Astrocyte (in vitro differentiated cells and primary cell): Measurements from ENCODE around the gene DFFB.

Experiments
- EZH2 ChIP-seq: IDR thresholded peaks from 2 replicates; pipeline ENCODE4 v1.6.1; 2012; ENCODE audit warnings: mild to moderate bottlenecking, low read length, inconsistent platforms; ENCODE audit not compliant: insufficient read depth
- TF ChIP-seq, protein P1 (sequence below): IDR thresholded peaks from 2 replicates; pipeline ENCODE4 v1.5.1; 2011; ENCODE audit warnings: low read depth, mild to moderate bottlenecking, inconsistent platforms, low read length, moderate library complexity; ENCODE audit not compliant: insufficient read depth

DNA sequence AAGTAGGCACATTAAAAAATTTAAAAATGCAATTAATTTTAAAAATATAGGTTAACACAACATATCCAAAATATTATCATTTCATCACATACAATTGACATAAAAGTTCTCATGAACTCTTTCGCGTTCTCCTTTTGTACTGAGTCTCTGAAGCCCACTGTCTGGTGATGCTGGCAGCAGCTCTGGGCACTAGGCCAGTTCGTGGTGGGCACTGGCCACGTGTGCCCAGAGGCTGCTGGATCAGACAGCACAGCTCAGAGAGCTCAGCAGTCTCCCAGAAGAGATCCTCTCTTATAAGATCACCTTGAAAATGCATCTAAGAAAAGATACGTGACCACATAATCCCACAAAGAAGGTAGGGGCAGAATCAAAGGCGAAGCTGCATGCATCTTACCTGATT, 10.2 kb upstream of the DFFB start:
- TF ChIP-seq, protein P1, sequence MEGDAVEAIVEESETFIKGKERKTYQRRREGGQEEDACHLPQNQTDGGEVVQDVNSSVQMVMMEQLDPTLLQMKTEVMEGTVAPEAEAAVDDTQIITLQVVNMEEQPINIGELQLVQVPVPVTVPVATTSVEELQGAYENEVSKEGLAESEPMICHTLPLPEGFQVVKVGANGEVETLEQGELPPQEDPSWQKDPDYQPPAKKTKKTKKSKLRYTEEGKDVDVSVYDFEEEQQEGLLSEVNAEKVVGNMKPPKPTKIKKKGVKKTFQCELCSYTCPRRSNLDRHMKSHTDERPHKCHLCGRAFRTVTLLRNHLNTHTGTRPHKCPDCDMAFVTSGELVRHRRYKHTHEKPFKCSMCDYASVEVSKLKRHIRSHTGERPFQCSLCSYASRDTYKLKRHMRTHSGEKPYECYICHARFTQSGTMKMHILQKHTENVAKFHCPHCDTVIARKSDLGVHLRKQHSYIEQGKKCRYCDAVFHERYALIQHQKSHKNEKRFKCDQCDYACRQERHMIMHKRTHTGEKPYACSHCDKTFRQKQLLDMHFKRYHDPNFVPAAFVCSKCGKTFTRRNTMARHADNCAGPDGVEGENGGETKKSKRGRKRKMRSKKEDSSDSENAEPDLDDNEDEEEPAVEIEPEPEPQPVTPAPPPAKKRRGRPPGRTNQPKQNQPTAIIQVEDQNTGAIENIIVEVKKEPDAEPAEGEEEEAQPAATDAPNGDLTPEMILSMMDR, result no peak
- TF ChIP-seq EZH2, result no peak
